HG03135 (cell line): ENCODE data around the gene UBE2G2.

ENCODE experiments used
- ATAC-seq: cut with Tn5 transposase; IDR thresholded peaks from one replicate; pipeline ENCODE4 v1.9.1; 2021; ENCODE audit warnings: mild to moderate bottlenecking, moderate library complexity; ENCODE audit not compliant: unreplicated experiment

UBE2G2 gene

GRCh38 chr21:44732263-44732662 lies 69.4 kb downstream of the UBE2G2 start:
- ATAC-seq, result no peak

DNA sequence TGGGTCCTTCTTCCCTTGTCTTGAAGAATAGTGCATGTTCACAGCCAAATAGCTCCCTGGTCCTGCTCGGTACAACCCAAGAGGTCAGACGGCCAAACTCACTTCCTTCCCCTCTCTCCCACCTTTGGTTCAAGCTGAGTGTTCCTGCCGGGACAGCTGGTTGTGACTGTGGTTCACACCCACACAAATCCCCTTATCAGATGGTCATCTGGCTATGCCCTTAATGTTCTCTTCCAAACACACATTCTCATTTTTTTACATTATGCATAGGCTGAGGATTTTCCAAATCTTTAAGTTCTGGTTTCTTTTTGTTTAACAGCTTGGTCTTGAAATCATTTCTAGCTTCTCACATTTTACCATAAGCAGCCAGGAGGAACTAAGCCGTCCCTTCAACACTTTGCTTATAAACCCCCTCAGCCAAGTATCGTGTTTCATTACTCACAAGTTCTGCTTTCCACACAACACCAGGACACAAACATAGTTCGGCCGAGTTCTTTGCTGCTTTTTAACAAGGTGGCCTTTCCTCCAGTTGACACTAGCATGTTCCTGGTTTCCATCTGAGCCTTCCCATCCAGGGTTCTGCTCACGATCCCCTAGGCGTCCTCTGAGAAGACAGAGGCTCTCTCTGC lies 70.6 kb downstream of the UBE2G2 start:
- no peak for ATAC-seq

- ATAC-seq, result no peak
Measured at GRCh38 chr21:44730028-44730395, 71.6 kb downstream of the UBE2G2 start.

DNA sequence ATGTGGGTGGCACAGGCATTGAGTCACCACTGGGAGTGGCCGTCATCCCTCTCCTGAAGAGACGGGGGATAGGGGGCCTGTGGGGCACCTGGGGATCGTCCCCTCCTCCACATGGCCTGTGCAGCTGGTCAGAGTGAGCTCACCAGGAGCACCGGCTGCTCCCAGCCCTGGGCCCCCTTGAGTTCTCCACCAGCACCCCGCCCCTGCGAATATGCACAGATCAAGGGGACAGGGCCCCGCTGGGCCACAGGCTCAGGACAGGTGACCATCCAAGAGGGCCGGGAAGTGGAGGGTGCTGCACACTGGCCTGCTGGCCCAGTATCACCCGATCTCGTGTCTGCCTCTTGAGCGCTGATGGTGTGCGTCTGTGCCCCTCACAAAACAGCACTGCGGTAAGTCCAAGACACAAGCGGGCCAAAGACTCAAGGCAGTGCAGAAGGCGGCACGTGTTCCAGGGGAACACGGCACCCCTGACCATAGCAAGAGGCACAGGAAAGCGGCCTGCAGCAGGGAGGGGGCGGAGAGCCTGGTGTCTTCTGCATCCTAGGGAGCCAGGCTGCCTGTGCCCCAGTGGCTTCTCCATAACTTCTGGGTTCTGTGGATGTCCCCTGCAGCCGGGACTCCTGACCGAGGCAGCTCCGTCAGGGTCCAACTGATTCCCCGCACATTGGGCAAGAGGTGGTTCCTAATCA lies 72.1 kb downstream of the UBE2G2 start:
- no peak for ATAC-seq

DNA sequence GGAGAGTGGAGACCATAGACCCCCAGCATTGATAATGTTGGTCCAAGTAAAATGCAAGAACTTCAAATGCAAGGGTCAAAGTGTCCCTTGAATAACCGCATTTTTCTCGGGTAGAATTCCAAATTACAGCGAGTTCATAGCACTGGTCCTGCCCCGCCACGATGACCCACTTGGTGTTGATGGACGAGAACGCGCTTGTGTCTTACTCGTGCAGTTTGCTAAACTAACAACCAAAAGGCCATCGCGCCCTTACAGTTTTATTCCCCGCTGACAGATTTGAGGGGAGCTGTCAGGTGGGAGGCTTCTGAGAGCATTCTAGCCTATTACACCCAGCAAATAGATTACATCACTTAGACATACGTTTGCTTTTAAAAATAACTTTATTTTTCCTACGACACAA lies 72.9 kb downstream of the UBE2G2 start:
- ATAC-seq, result no peak

DNA sequence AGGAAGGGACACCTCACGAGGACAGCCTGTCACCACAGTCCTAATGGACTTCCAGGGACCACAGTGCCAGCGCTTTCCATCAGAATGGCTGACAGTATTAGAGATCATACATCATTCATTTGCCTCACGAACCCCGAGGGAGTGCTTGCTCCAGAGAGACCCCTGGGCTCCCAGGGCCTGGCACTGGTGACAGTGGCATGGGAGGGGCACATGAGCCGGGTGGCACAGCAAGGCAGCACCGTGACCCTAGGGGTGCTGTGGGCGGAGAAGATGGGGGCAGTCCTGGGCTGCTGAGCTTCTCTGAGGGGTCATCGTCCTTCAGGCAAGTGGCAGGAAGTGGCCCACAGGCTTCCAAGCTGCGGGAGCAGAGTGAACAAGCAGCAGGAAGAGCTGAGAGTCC lies 73.9 kb downstream of the UBE2G2 start:
- no peak for ATAC-seq

GRCh38 chr21:44727321-44727720 lies 74.3 kb downstream of the UBE2G2 start:
- ATAC-seq, result no peak

GRCh38 chr21:44726826-44727225 lies 74.8 kb downstream of the UBE2G2 start:
- ATAC-seq, result no peak

DNA sequence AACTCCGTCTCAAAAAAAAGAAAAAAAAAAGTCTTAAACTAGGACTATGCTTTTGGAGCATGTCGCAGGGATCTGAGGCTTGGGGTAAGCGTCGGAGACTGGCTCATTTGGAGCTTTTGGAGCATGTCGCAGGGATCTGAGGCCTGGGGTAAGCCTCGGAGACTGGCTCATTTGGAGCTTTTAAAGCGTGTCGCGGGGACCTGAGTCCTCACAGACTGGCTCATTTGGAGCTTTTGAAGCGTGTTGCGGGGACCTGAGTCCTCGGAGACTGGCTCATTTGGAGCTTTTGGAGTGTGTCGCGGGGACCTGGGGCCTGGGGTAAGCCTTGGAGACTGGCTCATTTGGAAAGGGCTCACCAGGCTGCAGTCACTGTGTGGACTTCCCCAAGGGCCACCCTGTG lies 76.7 kb downstream of the UBE2G2 start:
- ATAC-seq, result no peak

DNA sequence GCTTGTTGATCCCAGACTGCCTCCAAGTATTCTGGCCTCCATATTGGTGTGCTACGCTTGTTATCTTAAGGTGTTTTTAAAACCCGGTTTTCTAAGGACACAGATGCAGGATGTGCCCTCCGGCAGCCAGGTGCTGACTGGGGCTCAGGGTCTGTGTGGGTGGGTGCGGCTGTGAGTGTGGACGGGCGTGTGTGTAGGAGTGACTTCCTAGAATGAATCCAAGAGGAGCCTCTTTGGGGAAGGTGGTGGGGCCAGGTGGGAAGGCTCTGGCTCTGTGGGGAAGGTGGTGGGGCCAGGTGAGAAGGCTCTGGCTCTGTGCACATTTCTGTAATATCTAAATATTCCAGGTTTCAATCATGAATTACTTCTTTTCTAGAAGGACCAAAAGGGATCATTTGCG lies 77.4 kb downstream of the UBE2G2 start:
- ATAC-seq, result no peak

DNA sequence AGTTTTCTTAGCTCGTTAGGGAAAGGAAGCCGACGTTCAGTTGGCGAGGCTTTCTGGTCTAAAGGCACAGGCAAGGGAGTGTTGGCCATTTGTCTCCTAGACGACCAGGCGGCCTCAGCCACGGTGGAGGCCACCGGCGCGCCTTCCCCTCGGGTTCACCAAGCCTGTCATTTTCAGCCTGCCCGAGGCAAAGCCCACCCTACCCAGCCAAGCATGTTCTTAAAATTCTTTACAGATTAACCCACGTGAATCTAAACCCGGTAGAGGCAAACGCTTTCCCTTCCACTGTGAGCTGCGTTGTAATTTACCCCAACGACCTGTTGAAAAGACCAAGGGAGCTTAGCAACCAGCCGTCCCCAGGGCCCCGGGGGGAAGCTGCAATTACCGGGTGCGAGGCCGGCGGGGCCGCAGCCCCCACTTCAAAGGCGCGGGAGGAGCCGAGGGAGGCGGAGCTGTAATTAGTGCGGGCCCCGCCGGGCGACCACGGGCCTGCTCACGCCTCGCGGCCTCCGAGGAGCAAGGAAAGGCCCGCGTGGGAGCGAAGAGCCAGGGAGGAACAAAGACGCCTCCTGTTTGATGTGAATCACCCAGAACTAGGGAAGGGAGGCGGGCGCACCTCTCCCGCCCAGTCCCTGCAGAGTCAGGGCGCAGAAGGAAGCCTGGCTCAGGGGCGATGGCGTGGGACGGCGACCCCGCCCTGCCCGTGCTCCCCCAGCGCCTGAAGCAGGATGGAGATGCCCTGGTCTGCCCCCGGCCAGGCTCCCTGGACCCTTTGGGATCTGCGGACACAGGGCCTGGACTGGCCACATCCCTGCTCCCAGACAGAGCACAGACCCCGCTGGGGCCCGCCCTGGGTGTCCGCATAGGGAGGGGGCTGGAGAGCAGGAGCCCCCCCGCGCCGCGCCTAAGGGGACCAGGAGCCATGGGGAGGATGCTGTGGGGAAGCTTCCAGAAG lies 78.2 kb downstream of the UBE2G2 start:
- ATAC-seq, result no peak

GRCh38 chr21:44722731-44723130 lies 78.9 kb downstream of the UBE2G2 start:
- ATAC-seq, result no peak

GRCh38 chr21:44720170-44720569 lies 81.5 kb downstream of the UBE2G2 start:
- ATAC-seq, result no peak
